ENCODE data around the gene SLC25A10.

The SLC25A10 gene

DNA sequence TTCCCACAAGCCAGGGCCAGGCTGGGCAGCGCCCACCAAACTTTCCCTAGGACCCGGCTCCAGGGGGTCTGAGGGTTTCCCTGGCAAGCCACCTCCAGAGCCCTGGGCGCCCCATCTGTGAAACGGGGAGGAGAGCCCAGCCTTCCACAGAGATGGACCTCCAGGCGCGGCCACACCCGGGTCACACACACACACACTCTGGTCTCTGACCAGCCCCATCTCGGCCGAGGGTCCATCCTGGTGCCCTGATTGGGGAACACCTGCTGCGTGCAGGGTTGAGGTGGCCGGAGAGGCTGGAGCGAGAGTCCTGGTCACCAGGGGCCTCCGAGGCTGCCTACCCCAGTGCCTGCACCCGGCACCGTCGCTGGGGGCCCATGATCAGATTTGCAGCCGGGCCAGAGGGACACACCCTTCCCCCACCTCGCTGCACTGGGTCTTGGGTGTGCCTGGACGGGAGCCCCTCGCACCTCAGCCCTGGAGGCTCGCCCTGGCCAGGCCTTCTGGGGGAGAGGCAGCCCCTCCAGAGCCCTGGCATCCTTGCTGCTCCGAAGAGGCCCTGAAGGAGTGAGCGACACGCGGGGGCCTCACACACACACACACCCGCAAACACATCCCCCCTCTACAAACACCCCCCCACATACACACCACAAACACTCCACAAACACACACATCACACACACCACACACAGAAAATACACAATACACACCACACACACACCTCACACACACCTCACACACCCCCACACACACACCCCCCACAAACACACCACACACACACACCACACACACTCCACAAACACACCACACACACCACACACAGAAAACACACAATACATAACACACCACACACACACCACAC is 29.7 kb downstream of the SLC25A10 start:
- DNase-seq (ENCODE audit: extremely low read depth in 1 of 2, low read depth in 1 of 2): no peak

All from activated CD8-positive, alpha-beta memory T cell treated with anti-CD3 and anti-CD28 coated beads for 1 hour (primary cell).